HG03159 (cell line): ENCODE data around the gene SMYD3.

Experiments
- ATAC-seq: cut with Tn5 transposase; IDR thresholded peaks from one replicate; pipeline ENCODE4 v1.9.1; 2021; ENCODE audit warnings: mild to moderate bottlenecking, moderate library complexity; ENCODE audit not compliant: unreplicated experiment

SMYD3 gene

GRCh38 chr1:246418565-246419312 is 88.3 kb downstream of the SMYD3 start:
- no peak for ATAC-seq

GRCh38 chr1:246417813-246418564 is 89.1 kb downstream of the SMYD3 start:
- ATAC-seq, result peak; percentile 50

GRCh38 chr1:246417152-246417812 is 89.8 kb downstream of the SMYD3 start:
- ATAC-seq, result peak; percentile 48

- no peak for ATAC-seq
These were observed 90.8 kb downstream of the SMYD3 start for GRCh38 chr1:246416261-246416660.

GRCh38 chr1:246415028-246415427 is 92.1 kb downstream of the SMYD3 start:
- no peak for ATAC-seq

GRCh38 chr1:246413430-246413829 is 93.6 kb downstream of the SMYD3 start:
- ATAC-seq, result no peak

- ATAC-seq, result no peak
These were observed 103.0 kb downstream of the SMYD3 start for GRCh38 chr1:246404078-246404477.

GRCh38 chr1:246398126-246398813 is 108.8 kb downstream of the SMYD3 start:
- ATAC-seq, result no peak

GRCh38 chr1:246397046-246397445 is 110.0 kb downstream of the SMYD3 start:
- ATAC-seq, result no peak

- no peak for ATAC-seq
These were observed 110.8 kb downstream of the SMYD3 start for GRCh38 chr1:246396322-246396721.

- ATAC-seq, result no peak
These were observed 113.0 kb downstream of the SMYD3 start for GRCh38 chr1:246394121-246394520.

- no peak for ATAC-seq
These were observed 116.2 kb downstream of the SMYD3 start for GRCh38 chr1:246390855-246391254.

GRCh38 chr1:246384616-246385015 is 122.5 kb downstream of the SMYD3 start:
- no peak for ATAC-seq

- no peak for ATAC-seq
These were observed 123.3 kb downstream of the SMYD3 start for GRCh38 chr1:246383791-246384190.

GRCh38 chr1:246383239-246383589 is 123.9 kb downstream of the SMYD3 start:
- ATAC-seq, result no peak

GRCh38 chr1:246382589-246383238 is 124.4 kb downstream of the SMYD3 start:
- no peak for ATAC-seq

GRCh38 chr1:246381452-246381851 is 125.6 kb downstream of the SMYD3 start:
- ATAC-seq, result no peak

- no peak for ATAC-seq
These were observed 129.4 kb downstream of the SMYD3 start for GRCh38 chr1:246377625-246378153.

- no peak for ATAC-seq
These were observed 133.1 kb downstream of the SMYD3 start for GRCh38 chr1:246373828-246374569.

GRCh38 chr1:246372559-246372958 is 134.5 kb downstream of the SMYD3 start:
- ATAC-seq, result no peak
